ENCODE measurements around the gene DUSP10.

GRCh38 chr1:221753828-221754188, 11.9 kb upstream of the DUSP10 start:
- no peak for TF ChIP-seq CREB1 (CRISPR knock-in tag; IDR thresholded peaks at IDR 0.05)
- no peak for TF ChIP-seq MAX (CRISPR knock-in tag; IDR thresholded peaks at IDR 0.05)
- TF ChIP-seq CTCF (IDR thresholded peaks at IDR 0.05), result no peak
- no peak for TF ChIP-seq MYBL2 (CRISPR knock-in tag; IDR thresholded peaks at IDR 0.05)
